ENCODE measurements around the gene PLPP3.

GRCh38 chr1:56469640-56470371, 109.6 kb downstream of the PLPP3 start:
- TF ChIP-seq CTCF (conservative IDR thresholded peaks at IDR 0.05; ENCODE audit: low read depth in 2 of 2) (no peak), JUNB (IDR thresholded peaks at IDR 0.05; ENCODE audit: unreplicated experiment) (no peak), POLR2AphosphoS5 (IDR thresholded peaks at IDR 0.05; ENCODE audit: low read depth) (no peak), EZH2phosphoT487 (IDR thresholded peaks at IDR 0.05; ENCODE audit: unreplicated experiment) (no peak), CREB1 (CRISPR knock-in tag; IDR thresholded peaks at IDR 0.05; ENCODE audit: low read depth) (no peak), REST (IDR thresholded peaks at IDR 0.05; ENCODE audit: unreplicated experiment) (no peak), EZH2 (IDR thresholded peaks at IDR 0.05; ENCODE audit: low read depth, unreplicated experiment) (no peak), ZNF114 (CRISPR knock-in tag; IDR thresholded peaks at IDR 0.05) (no peak), STAT1 (IDR thresholded peaks at IDR 0.05; ENCODE audit: unreplicated experiment) (no peak), ETS1 (IDR thresholded peaks at IDR 0.05) (no peak)
